Activated CD4-positive, CD25-positive, alpha-beta regulatory T cell treated with anti-CD3 and anti-CD28 coated beads, Interleukin-2, amount 50 U/mL, for 72 hours (primary cell): Measurements from ENCODE around the gene FGF2.
"Not testable (repeated sequence)": the region's sequence is repeated elsewhere in the genome, so short reads cannot be mapped to it uniquely, and the experiment has no call there.

Experiments used
- DNase-seq: peaks from one replicate; pipeline ENCODE4 v3.0.0; 2021

FGF2 gene

DNA sequence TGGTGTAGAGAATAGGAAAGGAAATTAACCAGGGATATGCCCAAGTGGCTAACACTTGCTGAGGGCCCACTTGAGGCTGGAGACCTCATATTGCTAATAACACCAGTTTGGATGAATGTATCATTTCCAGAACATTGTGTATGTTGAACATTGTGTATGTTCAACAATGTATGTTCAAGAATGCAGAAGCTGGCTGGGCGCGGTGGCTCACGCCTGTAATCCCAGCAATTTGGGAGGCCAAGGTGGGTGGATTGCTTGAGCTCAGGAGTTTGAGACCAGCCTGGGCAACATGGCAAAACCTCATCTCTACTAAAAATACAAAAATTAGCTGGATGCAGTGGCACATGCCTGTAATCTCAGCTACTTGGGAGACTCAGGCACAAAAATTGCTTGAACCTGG, 23.2 kb downstream of the FGF2 start:
- not testable (repeated sequence) for DNase-seq

DNA sequence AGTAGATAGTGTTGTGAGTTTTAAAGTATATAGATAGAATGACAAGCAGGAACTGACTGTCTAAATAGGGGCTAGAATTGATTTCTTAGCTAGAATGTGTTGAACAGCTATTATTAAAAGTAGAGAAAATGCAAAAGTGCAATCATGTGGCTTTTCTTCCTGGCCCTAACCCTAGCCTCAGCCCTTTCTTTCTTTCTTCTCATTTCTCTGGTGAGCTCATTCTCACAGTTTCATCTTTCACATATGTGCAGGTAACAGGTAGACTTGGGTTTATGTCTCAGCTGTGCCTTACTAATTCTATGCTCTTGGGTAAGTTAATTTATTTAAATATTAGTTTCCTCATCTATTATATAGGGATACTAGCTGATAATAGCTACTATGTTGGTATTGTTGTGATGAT, 24.9 kb downstream of the FGF2 start:
- DNase-seq: no peak

DNA sequence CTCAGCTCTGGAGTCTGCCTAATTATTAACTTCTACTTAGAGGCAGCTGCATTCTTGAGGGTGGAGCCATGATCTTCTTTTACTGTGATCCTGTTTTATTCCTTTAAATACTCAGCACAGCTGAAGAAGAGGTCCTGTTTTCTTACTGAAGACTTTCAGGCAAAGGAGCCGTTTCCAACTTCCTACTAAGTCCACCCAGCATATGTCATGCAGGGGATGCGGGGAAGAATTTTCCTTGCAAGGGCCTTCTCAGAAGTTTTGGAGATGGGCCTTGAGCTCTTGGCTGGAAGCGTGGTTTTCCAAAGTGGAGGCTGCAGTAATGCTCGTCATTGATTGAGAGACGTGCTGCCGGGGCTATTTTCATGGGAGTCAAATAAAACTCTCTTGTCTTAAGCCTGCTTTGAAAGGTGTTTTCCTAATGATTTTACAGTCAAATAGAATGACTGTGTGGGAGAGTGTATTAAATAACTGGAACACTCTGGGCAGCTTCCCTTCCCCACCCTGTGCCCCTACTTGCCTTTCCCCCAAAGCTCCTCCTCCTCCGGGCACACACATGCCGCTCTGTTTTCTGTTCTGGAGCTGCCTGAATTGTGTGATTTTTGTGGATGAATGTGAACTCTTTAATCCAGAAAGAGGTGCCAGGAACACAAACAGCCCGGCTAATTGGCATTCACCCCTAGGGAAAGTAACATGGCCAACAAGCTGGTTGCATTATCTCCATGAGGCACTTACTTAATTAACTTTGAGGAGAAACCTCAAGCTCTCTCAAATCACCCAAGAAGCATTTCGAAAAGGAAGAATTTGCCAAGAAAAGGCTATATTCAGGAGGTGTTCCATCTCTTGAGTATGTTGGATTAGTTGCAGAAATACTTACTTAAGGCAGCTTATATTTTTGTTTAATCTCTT, 28.1 kb downstream of the FGF2 start:
- DNase-seq: no peak

DNA sequence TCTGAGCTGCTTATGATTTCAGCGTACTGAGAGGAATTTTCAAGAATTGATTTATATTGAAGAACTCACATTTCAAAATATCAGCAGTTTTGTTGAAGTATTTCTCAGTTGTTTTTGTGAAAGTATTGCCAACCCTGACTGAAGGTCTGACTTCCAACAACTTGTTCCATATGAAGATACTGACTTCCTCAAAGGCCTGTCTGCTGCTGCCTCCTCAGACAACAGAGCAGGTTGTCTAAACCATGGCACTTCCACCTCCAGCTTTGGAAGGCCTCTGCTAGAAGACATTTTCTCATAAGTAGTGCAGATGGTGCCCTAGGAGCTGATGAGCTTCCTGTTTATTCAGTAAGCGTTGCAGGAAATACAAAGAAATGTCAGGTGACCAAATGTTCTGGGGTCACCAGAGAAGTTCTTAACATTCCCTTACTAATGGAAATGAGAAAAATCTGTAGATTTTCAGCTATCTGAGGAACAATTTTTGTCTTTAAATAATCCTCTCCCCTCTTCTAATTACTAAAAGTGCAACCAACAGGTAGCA, 28.8 kb downstream of the FGF2 start:
- no peak for DNase-seq

DNA sequence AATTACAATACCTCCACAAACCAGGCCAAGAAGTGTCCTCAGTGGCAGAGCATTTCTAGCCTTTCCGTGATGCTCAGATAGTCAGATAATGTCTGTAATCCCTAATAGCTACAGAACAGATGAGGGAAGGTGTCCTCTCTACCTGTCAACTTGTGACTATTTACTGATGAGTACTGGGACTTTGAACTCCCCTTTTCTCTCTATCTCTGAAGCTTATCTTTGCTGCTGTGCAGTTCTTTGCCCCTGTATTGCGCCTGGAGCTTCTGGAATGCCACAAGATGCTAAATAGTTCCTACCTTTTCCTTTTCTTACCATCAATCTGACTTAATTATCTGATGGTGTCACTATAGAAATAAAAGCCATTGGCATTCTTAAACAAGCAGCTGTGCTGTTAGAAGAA, 30.5 kb downstream of the FGF2 start:
- no peak for DNase-seq

DNA sequence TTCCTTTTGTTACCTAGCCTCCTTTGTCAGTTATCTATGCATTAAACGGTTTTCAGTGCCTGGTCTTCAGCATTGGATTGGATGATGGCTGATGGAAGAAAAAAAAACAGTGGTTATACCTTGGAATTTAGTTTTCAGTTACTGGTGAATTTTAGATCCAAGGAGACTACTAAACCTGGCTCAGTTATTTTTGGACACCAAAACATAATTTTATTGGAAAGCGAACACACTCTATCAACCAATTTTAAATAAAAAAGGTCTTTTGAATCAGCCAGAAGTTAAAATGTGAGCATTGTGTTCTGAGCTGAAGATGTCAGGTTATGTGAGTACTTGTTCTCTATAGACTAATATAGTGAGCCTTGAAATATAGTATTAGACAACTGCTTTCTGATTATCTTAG, 32.1 kb downstream of the FGF2 start:
- no peak for DNase-seq

DNA sequence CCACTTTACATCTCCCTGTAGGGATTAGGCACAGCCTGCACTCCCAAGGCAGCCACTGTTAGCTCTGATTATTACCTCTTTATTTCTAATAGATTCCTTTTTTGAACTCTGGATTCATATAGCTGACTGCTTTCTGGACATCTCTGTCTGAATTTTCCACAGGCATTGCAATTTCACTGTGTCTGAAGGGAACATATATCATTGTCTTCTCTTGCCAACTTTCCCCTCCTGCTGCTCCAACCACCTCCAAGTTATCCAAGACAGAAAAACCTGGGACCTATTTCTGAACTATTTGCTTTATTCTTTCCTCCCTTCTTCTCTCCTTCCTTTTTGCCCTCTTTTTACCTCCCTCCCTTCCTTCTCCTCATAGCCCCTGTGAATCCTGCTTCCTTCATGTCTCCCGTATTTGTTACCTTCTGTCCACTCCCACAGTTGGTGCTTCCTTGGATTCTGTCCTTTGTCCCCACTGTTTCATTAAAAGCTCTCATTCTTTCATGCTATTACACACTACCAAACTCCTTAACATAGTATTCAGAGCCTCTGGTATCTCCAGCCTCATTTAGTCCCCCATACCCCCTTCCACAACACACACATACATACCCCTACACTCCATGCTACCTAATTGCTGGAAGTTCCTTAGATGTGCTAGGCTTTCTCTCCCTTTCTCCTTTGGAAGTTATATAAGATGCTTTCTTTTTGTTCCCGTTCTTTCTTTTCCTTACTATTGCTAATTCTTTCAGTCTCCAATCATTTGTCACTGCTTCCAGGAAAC, 34.7 kb downstream of the FGF2 start:
- no peak for DNase-seq

DNA sequence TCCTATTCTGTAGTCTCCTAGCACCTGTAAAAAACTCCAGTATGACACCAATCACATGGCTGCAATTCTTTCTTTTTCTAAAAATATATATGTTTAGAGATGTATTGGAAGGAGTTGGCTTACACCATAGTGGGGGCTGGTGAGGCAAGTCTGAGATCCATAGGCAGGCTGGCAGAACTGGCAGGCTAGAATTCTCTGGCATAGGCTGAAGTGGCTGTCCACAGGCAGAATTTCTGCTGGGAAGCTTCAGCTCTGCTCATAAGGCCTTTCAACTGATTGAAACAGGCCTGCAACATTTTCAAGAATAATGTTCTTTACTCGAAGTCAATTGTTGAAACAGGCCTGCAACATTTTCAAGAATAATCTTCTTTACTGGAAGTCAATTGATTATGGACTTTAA, 37.0 kb downstream of the FGF2 start:
- DNase-seq: no peak

DNA sequence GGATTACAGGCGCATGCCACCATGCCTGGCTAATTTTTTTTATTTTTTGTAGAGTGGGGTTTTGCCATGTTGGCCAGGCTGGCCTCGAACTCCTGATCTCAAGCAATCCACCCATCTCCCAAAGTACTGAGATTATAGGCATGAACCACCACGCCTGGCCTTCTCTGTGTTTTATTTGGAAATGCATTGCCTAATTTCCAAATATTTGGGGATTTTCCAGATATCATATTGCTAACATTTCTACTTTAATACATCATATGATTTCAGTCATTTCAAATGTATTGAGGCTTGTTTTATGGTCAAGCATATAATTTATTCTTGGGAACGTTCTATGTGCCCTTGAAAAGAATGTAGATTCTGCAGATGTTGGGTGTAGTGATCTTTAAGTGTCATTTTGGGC, 38.8 kb downstream of the FGF2 start:
- DNase-seq: no peak

DNA sequence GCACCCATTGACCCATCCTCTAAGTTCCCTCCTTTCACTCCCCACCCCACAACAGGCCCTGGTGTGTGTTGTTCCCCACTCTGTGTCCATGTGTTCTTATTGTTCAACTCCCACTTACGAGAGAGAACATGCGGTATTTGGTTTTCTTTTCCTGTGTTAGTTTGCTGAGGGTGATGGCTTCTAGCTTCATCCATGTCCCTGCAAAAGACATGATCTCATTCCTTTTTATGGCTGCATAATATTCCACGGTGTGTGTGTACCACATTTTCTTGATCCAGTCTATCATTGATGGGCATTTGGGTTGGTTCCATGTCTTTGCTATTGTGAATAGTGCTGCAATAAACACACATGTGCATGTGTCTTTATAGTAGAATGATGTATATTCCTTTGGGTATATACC, 41.6 kb downstream of the FGF2 start:
- DNase-seq: not testable (repeated sequence)

DNA sequence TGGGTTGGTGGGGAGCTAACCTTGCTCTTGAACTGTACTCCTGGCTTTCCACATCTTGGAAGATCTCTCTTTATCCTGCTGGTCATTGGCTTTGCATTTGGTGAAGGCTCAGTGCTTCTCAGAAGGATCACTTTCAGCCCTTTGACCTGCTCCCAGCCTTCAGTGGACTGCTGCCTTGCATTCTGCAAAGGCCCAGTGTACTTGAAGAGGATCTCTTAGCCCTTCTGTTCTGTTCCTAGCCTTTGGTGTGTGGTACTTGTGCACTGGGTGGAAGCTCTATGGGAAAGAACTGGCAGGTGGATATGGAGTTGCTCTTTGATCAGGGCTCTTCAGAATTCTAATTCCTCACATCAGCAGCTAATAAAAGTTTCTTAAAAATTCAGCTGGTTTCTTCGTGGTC, 46.5 kb downstream of the FGF2 start:
- DNase-seq: no peak

DNA sequence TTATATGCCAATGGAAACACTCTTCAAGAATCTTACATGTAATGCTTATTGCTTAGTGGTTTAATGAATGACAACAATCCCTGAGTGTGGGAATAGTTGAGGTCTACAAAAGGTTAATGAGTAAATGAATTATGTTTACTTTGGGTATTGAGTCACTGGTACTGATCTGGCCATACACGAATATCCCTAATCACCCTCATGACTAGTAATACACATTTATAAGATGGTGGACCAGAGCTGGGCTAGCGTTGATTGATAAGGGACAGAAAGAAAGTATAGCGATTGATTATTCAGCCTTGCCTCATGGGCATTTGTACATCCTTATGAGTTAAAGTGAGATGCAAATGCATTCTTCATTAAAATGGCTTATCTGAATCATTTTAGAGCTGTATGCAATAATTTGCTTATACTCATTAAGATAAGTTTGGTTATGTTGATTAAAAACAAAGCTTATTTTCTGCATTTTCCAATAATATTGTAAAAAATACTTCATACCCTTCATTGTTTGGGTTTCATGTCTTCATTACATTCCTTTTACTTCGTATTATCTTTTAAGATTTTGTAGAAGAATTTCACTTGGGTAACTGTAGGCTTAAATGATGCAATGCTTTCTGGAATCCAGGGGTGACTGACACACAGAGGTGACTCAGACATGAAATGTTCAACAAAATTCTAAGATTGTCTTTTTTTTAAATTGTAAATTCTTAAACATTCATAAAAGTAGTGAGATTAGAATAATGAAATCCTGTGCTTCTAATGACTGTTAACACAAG, 47.4 kb downstream of the FGF2 start:
- no peak for DNase-seq

DNA sequence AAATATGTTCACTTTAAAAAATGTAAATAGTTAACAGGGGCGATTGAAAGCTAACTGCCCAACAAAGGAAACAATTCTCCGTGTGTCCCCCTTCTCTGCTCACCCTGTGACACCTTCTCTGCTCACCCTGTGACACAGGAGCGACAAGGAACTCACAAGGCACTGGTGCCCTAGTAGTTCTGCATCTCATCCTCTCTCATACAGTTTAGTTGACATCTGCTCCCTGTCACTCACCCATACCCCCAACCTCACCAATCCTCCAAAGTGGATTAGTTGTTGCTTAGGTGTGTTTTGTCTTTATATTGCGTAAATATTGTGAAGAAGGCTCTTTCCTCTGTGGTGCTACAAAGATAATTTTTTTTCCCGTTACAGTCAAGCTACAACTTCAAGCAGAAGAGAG, 49.3 kb downstream of the FGF2 start:
- DNase-seq: no peak

DNA sequence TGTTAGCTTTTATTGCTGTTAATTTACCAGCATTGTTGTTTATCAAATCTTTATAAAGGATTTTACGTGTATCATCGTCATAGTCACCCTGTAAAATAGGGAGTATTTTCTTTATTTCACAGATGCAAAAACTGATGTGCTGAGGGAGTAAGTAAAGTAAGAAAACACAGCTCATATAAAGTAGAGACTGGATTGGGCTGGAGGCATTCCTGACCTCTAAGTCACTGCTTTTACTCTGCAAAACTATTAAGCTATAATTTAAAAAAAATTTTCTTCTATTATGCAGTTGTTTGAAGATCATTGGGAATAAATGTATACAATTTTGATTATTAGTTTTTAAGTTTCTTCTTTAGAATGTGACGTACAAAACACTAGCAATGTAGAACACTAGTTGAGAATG, 49.8 kb downstream of the FGF2 start:
- no peak for DNase-seq

DNA sequence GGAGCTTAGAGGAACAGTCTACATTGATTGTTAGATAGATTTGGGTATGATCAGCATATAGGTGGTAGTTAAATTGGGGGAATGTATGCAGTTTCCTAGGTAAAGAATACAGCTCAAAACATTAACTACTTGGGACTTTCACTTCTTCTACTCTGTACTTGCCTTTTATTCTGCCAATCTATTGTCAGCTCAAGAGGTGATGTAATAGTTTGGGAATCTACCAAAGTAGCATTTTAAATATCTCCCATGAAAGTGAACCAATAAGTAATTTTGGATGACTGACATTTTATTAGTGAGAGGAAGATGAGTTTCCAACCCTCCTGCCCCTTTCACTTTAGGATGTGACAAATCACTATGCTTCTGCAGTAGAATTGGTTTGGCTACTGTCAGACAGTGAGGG, 52.4 kb downstream of the FGF2 start:
- no peak for DNase-seq

DNA sequence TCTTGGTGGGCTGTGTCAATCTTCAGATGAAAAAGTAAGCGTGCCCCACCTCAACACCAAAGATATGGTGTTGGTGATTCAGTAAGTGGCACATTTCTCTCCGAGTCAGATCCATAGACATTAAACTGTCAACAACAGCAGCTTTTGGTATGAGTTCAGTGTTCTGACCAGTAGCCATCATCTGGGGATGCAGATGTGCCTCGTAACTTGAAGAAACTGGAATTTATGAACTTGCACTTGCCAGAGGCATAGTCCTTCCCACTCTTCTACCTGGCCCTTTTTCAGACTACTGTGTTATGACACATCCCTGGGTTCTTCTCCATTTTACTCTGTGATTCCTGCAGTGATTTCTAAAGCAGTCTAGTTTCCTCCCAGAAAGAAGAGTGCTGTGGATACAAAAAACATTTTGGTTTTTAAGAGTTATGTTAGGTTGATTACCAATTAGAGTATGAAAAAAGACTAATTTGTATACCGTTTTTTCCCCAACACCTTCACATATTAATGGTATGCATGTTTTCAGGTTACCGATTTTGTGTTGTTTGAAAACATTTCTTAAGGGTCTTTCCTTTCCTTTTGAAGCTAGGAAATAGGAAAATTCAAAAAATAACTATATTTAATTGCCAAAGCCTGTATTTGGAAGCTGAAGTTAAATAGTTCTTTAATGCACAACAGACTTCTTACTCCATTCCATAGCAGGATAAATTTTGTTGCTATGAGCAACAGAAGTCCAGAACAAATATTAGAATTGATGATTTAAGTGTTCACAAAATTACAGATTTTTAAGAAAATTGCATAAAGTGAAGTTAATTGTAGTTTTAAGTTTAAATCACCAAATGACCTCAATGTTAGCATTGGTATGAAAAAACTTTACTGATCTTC, 56.5 kb downstream of the FGF2 start:
- no peak for DNase-seq

DNA sequence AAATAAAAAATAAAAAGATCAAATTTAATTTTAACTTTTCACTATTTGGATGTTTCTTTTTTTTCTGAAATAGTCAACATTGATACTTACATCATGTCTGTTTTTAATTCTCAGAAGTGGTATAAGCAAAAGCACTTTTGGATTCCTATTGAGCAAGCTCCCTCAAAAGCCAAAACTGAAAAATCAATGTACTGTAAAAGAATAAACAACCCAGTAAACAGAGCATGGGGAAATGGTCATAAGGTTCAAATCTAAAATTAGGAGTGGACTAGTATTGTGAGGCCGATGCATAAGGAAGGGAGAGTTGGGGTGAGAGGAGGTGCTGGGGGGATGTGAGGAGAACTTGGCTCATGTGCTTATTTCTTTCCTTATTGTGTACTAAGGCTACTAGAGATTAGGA, 57.9 kb downstream of the FGF2 start:
- no peak for DNase-seq

DNA sequence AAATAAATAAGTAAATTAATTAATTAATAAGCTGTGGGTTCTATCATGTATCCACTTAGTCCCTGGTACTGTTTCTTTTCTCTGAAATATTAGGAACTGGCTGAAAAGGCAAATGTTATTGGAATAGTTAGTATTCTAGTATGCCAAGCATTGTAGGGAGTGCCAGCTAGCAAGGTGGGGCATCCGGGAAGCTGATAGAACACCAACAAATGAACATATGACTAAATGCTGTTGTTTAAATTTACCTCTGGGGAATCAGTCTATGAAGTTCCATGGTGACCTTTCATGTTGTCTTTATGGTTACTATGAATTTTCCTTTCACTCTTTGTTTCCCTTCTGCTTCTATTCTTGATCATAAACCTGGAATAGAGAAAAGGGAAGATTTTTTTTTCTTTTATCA, 63.1 kb downstream of the FGF2 start:
- no peak for DNase-seq

DNA sequence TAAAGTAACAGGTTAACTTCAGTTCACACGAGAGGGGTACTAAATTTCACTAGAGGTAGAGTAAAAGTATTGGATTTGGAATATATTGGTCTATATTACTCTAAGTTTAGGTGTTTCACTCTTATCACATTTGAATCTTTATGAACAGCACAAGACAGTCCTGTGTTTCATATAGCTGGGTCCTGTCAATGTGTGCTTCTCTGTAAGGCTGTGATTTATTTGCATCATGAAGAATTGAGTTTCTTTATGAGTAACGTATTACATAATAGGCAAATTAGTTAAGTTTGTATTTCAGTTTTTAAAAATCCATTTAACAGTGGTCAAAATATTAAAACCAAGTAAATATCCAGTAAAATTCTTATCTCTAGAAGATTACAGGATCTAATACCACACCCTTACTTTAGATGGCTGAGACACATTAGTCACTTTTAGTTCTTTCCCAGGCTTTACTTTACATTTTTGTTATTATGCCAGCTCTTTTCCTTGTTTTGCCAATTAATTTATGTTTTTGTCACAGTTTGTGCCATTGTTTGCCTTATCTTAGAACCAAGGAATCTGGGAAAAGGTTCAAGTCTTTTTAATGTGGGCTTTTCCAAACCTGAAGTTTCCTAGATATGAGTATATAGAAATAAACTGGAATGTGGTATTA, 63.6 kb downstream of the FGF2 start:
- DNase-seq: no peak

DNA sequence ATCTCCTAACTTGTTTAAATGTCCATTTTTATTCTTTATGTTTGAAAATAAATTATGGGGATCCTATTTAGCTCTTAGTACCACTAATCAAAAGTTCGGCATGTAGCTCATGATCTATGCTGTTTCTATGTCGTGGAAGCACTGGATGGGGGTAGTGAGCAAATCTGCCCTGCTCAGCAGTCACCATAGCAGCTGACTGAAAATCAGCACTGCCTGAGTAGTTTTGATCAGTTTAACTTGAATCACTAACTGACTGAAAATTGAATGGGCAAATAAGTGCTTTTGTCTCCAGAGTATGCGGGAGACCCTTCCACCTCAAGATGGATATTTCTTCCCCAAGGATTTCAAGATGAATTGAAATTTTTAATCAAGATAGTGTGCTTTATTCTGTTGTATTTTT, 68.2 kb downstream of the FGF2 start:
- no peak for DNase-seq

DNA sequence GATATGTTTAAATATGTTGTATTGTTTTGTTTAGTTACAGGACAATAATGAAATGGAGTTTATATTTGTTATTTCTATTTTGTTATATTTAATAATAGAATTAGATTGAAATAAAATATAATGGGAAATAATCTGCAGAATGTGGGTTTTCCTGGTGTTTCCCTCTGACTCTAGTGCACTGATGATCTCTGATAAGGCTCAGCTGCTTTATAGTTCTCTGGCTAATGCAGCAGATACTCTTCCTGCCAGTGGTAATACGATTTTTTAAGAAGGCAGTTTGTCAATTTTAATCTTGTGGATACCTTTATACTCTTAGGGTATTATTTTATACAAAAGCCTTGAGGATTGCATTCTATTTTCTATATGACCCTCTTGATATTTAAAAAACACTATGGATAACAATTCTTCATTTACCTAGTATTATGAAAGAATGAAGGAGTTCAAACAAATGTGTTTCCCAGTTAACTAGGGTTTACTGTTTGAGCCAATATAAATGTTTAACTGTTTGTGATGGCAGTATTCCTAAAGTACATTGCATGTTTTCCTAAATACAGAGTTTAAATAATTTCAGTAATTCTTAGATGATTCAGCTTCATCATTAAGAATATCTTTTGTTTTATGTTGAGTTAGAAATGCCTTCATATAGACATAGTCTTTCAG, 68.8 kb downstream of the FGF2 start:
- DNase-seq: no peak
